GM20000 (cell line): ENCODE results near the gene PSMB7.
A peak's percentile ranks its signal among the peaks of the same experiment; 100 is the strongest.

ENCODE experiments used
- DNase-seq: peaks from one replicate; pipeline ENCODE4 v3.0.0; 2012; ENCODE audit warnings: low spot score
- CTCF ChIP-seq: IDR thresholded peaks from 2 replicates; pipeline ENCODE4 v1.5.1; 2012; ENCODE audit warnings: mild to moderate bottlenecking, control low read depth; ENCODE audit errors: extremely low read depth, missing control alignments

PSMB7 gene

GRCh38 chr9:124321416-124321815 is 93.8 kb downstream of the PSMB7 start:
- TF ChIP-seq CTCF = no peak
- no peak for DNase-seq

- peak; percentile 61 for TF ChIP-seq CTCF
- peak; percentile 73 for DNase-seq
Measured at GRCh38 chr9:124320062-124320973, 94.9 kb downstream of the PSMB7 start.

GRCh38 chr9:124315882-124316281 is 99.4 kb downstream of the PSMB7 start:
- no peak for DNase-seq

GRCh38 chr9:124313940-124314339 is 101.3 kb downstream of the PSMB7 start:
- no peak for DNase-seq
- TF ChIP-seq CTCF = no peak

More at GRCh38 chr9:124315882-124316281, 99.4 kb downstream of the PSMB7 start:
- no peak for TF ChIP-seq CTCF

- DNase-seq = no peak
Measured at GRCh38 chr9:124312290-124313265, 102.7 kb downstream of the PSMB7 start.

GRCh38 chr9:124311283-124311682 is 104.0 kb downstream of the PSMB7 start:
- no peak for DNase-seq
- TF ChIP-seq CTCF = no peak

More at GRCh38 chr9:124312290-124313265, 102.7 kb downstream of the PSMB7 start:
- TF ChIP-seq CTCF = no peak
